ENCODE measurements around the gene OTULINL.

The OTULINL gene

DNA sequence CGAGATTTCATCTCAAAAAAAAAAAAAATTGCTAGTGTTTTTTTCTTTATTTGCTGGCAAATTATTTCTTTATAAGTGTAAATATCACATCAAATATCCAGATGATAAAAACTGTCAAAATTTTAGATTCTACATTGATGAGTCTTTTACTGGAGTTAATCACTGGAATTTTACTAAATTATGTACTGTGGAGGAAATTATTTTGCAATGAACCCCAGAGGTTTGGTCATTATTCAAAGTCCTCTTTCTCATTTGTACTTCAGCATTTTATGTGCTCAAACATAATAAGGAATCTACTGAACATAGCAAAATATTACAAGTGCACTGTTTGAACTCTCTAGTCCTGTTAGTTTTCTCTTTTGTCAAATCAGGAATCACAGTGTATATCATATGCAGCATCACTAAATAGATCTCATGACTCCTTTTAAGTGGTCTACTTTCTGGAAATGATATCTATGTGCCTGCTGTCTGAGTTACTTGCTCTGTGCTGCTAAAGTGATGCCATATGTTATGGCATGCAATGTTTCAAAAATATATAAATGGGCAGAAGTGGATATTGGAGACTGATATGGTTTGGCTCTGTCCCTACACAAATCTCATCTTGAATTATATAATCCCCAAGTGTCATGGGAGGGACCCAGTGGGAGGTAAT lies 18.0 kb downstream of the OTULINL start:
- no peak for DNase-seq (ENCODE audit: low read depth in 1 of 2, low spot score in 1 of 2)

DNA sequence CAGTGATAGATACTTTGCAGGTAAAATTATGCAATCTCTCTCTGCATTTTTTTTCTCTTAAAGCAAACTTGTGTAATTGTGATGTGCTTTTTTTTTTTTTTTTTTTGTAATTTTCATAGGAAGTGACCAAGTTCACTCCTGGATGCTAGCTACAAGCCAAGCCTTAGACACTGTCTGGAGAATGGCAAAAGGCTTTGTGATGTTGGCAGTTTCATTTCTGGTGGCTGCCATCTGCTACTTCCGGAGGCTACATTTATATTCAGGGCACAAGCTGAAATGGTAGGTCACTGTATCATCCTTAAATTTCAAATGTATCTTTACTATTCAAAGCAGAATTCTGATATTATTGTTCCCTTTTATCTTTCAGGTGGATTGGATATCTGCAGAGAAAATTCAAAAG lies 19.3 kb downstream of the OTULINL start:
- no peak for DNase-seq (ENCODE audit: low read depth in 1 of 2, low spot score in 1 of 2)

DNA sequence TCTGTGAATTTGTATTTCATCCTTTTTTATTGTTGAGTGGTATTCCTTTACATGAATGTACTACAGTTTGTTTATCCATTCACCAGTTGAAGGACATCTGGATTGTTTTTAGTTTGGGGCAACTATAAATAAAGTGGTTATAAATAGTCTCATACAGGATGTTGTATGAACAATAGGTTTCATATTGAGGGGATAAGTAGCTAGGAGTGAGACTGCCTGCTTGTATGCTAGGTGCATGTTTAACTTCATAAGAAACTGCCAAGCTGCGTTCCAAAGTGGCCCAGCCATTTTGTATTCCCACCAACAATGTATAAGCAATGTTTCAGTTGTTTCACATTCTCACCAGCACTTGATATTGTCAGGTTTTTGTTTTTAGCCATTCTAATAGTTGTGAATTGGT lies 21.5 kb downstream of the OTULINL start:
- no peak for DNase-seq (ENCODE audit: low read depth in 1 of 2, low spot score in 1 of 2)

DNA sequence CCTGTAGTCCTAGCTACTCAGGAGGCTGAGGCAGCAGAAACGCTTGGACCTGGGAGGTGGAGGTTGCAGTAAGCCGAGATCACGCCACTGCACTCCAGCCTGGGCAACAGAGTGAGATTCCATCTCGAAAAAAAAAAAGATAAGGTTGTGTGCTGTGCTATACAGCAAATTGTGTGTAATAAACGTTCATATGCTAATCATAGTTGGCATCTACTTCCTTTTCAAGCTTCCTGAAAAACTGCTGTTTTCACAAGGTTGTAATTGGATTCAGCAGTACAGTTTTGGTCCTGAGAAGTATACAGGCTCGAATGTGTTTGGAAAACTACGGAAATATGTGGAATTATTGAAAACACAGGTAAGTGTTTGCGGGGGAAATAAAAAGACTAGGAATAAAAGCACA lies 25.5 kb downstream of the OTULINL start:
- DNase-seq (ENCODE audit: low read depth in 1 of 2, low spot score in 1 of 2) = no peak

DNA sequence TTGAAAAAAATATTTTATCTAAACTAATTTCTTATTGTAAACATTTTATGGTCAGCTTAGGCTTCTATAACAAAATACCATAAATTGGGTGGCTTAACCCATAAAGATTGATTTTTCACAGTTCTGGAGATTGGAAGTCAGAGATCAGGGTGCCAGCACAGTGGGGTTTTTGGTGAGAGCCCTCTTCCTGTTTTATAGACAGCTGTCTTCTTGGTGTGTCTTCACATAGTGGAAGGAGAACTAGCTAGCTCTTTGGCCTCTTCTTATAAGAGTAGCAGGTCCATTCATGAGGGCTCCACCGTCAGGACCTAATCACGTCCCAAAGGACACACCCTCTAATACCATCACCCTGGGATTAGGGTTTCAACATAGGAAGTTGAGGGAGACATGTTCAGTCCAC lies 26.6 kb downstream of the OTULINL start:
- DNase-seq (ENCODE audit: low read depth in 1 of 2, low spot score in 1 of 2) = no peak

DNA sequence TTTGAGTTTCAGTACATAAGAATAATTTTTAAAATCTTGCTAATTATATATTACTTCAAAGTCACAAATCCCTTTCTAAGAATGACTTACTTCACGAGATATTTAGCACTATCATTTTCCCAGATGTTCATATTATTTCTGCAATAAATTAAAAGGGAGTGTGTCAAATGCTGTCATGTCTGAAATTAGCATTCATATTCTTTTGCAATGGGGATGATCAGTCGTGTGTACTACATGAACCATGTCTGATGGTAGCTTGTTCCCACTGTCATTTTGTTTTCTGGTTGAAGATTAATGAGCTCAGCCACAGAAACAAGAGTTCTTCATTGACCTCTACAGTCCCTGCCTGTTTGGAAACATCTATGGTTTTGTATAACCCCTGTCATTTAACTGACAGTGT lies 30.1 kb downstream of the OTULINL start:
- DNase-seq (ENCODE audit: low read depth in 1 of 2, low spot score in 1 of 2) = no peak

DNA sequence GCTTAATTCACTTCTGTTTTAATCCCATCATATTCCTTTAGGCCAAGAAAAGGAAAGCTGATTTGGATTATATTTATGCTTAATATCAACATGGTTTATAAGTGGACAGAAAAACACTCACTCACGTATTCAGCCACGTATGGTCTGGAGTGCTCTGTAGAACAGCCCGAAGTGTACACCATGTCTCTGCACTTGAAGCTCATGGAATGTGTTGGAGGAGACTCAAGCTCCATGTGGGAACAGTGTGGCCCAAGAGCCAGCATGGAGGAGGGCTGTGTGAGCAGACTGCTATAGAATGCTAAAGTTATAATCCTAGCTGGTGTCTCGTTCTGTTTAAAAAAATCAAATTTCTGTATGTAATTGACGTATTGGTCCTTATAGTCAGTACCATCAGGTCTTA lies 32.9 kb downstream of the OTULINL start:
- DNase-seq (ENCODE audit: low read depth in 1 of 2, low spot score in 1 of 2) = no peak

DNA sequence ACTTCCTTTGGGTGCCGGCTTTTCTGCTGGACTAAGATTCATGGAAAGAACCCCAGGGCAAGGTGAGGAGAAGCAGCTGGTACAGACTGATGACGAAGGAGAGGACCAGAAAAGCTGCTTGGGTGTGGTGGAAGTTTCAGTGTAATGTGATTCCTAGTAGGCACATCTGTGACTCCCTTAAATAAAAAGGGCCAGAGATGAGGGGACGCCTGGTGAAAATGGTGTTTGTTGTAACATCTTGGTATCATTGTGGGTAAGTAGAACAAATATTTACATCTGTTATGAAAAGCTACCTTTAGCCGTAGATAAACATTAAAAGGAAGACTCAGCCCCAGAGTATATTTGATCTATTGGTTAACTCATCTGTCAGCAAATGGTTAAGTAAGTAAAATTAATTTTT lies 33.8 kb downstream of the OTULINL start:
- no peak for DNase-seq (ENCODE audit: low read depth in 1 of 2, low spot score in 1 of 2)

DNA sequence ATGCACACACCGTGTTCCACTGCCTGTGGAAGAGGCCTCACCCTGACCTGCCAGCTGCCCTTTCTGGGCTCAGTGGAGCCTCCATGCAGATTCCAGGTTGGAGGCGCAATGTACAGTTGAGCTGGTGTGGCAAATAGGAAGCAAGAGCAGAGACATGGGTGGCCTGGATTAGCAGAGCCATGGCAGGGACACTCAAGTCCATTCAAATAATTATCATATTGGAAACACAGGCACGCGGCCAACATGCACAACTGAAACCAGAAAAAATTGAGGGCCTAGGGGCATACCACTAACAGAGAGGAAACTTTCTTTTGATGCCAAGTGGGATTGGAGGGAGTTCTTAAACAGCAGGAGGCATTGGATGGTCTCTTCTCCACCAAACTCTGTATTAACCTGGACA lies 35.8 kb downstream of the OTULINL start:
- no peak for DNase-seq (ENCODE audit: low read depth in 1 of 2, low spot score in 1 of 2)

DNA sequence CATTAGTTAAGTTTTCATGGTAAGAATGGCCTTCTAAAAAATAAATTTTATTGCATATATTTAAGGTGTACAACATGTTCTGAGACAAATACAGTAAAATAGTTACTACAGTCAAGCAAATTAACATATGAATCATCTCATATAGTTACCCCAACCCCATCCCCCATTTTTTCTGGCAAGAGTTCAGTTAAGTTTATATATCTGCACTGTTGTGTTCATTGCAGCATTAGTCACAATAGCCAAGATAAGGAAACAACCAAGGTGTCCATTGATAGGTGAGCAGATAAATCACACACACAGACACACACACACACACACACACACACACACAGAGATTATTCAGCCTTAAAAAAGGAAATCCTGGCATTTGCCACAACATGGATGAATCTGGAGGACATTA lies 45.7 kb downstream of the OTULINL start:
- no peak for DNase-seq (ENCODE audit: low read depth in 1 of 2, low spot score in 1 of 2)

DNA sequence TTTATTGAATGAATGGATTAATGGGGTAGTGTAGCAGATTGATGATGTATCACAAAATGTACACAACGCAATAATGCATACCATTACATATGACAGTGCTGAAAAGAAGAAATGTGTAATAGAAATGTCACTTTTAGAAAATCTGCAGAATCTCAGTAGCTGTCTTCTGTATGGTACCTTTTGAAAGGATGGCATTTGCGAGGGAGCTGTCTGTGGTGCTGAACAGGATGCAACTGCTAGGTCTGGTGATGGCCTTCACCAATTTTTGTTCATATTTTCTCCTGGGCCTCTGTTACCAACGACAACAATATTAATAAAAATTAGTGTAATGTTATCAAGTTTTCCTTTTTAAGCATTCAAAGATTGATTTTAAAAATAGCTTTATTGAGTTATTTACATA lies 46.8 kb downstream of the OTULINL start:
- DNase-seq (ENCODE audit: low read depth in 1 of 2, low spot score in 1 of 2) = peak in 1 of 2 donors; percentile 7

DNA sequence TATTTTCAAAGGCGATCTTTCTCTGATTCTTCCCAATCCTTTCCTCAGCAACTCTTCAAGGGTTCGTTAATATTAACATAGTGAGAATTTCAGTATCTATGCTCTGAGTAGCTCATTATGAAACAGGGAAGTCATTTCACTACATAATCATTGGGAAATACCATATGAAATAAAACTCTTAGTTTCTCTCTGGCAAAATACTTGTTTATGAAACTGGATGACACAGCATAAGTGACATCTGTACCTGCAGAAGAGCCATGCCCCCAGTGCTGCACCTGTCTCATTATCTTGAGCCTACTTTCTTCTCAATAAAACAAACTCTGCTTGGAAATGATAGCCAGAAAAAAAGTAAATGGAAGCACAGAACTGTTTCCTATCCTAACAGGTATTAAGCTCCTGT lies 49.1 kb downstream of the OTULINL start:
- DNase-seq (ENCODE audit: low read depth in 1 of 2, low spot score in 1 of 2) = no peak

DNA sequence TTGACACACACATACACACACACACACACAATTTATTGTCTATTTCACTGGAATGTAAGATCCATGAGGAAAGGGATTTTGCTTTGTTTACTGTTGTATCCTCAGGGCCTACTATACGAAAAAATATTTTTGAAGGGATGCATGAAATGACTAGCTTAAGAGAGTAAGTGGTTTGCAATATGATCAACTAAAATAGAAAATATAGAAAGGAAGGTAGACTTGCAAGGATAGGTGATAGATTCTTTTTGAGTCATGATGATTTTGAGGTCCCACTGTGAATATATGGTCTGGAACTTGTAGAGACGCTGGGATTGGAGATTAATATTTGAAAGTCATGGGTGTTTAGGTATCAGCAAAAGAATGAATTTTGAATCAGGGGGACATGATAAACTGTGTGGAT lies 54.1 kb downstream of the OTULINL start:
- no peak for DNase-seq (ENCODE audit: low read depth in 1 of 2, low spot score in 1 of 2)

DNA sequence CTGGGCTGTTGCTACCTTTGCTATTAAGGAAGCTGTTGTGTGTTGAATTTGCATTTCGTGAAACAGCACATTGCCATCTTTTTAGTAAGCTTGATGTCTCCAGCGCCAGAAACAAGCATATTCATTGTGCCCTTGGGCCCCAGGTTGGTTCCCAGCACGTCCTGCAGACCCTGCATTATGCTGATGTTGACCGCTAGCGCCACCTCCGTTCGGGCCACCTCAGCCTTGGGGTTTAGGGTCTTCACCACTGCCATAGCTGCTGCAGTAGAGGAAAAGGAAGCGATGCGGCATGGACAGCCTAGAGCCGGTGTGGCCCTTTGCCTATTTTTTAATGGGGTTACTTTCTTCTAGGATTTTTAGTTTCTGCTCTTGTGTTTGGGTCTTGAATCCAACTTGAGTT lies 59.2 kb downstream of the OTULINL start:
- no peak for DNase-seq (ENCODE audit: low read depth in 1 of 2, low spot score in 1 of 2)

DNA sequence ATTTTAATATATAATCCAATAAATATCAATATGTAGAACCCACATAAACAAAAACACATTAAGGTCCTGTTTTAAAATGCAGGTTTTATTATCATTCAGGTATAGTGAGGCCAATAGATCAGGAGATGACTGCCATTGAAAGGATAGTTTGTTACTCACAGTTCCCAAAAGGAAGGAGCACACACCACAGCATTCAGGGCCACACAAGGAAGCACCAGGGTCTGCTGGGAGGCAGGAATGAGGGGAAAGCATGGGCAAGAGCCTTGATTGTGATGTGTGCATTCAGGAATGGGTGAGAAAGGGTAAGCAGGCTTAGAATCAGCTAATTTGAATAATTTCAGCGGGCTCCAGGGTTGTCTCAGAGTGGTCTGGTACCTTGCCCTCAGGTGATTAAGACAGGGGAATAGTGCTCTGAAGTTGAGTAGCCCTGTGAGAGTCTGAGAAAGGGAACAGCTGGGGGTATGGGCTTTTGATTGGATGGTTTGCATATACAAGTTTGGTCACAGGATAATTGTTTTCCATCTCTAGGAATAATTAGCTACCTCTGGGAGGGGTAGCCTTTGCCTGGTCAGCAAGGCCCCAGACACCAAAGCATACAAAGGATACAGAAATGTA lies 63.1 kb downstream of the OTULINL start:
- no peak for DNase-seq (ENCODE audit: low read depth in 1 of 2, low spot score in 1 of 2)

DNA sequence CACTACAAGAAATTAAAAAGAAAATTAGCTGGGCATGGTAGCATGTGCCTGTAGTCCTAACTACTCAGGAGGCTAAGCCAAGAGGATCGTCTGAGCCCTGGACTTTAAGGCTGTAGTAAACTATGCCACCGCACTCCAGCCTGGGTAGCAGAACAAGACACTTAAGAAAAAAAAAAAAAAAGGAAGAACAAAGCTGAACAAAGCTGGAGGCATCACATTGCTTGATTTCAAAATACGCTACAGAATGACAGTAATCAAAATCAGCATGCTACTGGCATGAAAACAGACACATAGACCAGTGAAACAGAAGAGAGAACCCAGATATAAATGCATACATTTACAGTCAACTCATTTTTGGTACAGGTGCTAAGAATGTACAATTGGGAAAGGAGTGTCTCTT lies 68.5 kb downstream of the OTULINL start:
- DNase-seq (ENCODE audit: low read depth in 1 of 2, low spot score in 1 of 2) = no peak

DNA sequence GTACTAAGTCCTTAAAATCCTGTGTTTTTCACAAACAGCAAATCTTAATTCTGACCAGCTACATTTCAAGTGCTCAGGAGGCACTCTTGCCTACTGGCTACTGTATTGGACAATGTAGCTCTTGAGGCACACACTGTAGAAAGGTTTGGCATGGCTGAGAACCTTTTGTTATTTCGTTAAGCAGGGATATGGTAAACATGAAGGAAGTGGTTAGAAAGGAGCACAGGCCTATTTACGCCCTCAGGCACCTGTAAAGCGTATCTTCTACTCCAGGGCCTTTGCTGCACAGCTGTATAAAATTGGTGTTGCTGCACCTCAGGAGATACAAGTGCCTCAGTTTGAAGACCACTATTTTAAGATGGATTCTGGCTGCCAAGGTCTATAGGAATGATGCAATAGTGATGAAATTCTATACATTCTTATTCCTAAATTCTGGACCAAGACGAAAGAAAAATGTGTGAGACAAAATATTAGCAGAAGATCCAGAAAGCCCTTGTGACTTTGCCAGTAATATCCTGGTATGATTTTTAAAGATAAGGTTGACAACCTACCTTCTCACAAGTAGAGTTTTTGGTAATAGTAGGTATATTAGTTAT lies 73.7 kb downstream of the OTULINL start:
- DNase-seq (ENCODE audit: low read depth in 1 of 2, low spot score in 1 of 2) = no peak

DNA sequence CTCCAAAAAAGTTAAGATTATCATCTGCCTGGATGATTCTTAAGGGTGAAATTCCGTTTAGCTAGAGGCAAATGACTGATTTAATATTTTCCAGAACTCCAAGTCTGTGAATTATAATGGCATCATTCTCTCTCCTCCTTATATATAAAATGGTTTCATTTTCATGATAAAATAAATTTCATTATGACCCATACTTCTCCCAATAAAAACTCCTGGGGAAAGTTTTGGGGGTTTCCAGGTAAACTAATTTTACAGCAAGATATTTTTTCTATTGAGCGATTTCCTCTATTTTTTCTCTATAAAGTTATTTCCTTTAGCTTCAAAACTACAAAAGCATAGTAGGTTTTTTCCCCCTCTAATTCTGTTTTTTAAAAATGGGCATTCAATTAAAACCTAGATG lies 75.3 kb downstream of the OTULINL start:
- no peak for DNase-seq (ENCODE audit: low read depth in 1 of 2, low spot score in 1 of 2)

DNA sequence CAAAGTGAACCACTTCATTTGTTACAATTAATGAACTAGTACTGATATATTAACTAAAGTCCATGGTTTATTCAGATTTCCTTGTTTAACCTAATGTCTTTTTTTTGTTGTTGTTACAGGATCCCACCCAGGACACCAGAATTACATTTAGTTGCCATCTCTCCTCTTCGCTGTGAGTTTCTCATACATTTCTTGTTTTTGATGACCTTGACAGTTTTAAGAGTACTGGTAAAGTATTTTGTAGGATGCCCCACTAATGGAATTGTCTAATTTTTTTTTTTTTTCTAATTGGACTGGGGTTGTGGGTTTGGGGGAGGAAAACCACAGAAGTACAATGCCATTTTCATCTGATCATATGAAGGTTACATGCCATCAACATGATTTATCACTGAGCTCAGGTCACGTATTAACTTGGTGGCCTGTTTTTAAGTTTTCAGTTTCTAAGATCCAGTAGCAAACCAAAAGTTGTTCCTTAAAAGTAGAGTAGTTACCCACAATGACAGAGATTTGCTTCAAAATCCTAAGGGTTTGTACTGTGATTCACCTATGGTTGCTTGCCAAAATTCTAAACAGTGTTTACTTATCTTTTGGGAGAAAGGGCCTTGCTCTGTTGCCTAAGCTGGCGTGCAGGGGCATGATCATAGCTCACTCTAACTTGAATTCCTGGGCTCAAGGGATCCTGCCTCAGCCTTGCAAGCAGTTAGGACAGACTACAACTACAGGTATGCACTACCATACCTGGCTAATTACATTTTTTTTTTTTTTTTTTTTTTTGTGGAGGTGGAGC lies 78.4 kb downstream of the OTULINL start:
- DNase-seq (ENCODE audit: low read depth in 1 of 2, low spot score in 1 of 2) = no peak

DNA sequence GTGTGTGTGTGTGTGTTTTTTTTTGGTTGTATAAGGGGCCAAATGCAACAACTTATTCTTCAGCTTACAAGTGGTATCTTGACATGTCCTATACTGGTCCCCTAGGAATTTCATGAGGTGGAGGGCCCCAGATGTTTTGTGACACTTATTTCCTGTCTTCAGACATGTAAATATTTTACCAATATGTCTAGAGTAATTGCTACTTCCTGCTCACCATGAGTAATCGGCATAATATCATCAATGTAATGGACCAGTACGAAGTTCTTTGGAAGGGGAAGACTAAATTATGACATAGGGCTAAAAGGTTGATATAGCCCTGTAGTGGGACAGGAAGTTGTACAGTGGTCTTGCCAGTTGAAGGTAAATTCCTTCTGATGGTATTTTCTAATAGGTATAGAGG lies 79.2 kb downstream of the OTULINL start:
- no peak for DNase-seq (ENCODE audit: low read depth in 1 of 2, low spot score in 1 of 2)

Data from activated CD4-positive, alpha-beta T cell treated with anti-CD3 and anti-CD28 coated beads, Interleukin-2, amount 50 U/mL, for 24 hours (primary cell).